ENCODE results near the gene GOLGA6C.
A peak's percentile ranks its signal among the peaks of the same experiment; 100 is the strongest.
"Not testable (repeated sequence)": the region's sequence is repeated elsewhere in the genome, so short reads cannot be mapped to it uniquely, and the experiment has no call there.

DNA sequence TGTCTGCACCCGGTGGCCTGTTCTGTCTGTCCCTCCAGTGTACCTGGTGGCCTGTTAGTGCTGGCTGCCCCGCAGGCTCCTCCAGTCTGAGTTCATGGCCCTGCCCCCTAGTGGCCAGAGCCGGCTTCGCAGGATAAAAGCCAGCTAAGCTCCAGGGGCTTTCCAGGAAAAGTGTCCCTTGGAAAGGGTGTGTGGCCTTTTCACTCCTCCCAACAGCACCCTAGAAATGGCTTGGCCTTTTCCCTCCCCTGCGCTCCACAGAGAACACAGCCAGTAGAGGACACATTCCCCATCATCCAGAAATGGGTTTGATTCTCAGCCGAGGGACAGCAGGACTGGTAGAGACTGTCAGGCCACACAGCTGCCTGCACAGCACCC is 41.2 kb downstream of the GOLGA6C start:
- TF ChIP-seq, protein P1, sequence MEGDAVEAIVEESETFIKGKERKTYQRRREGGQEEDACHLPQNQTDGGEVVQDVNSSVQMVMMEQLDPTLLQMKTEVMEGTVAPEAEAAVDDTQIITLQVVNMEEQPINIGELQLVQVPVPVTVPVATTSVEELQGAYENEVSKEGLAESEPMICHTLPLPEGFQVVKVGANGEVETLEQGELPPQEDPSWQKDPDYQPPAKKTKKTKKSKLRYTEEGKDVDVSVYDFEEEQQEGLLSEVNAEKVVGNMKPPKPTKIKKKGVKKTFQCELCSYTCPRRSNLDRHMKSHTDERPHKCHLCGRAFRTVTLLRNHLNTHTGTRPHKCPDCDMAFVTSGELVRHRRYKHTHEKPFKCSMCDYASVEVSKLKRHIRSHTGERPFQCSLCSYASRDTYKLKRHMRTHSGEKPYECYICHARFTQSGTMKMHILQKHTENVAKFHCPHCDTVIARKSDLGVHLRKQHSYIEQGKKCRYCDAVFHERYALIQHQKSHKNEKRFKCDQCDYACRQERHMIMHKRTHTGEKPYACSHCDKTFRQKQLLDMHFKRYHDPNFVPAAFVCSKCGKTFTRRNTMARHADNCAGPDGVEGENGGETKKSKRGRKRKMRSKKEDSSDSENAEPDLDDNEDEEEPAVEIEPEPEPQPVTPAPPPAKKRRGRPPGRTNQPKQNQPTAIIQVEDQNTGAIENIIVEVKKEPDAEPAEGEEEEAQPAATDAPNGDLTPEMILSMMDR (IDR thresholded peaks at IDR 0.05 in 4 of 5, conservative IDR thresholded peaks at IDR 0.05 in 1 of 5), result peak in 3 of 5 experiments; percentile 37 to 65 (median 44)
- TF ChIP-seq POLR2A (IDR thresholded peaks at IDR 0.05), result not testable (repeated sequence)

Measured in gastrocnemius medialis (tissue), 4 donors.